HG02642 (cell line): ENCODE data around the gene PANK3.

Source experiments
- ATAC-seq: cut with Tn5 transposase; IDR thresholded peaks from one replicate; pipeline ENCODE4 v1.9.1; 2021; ENCODE audit warnings: mild to moderate bottlenecking; ENCODE audit not compliant: unreplicated experiment, poor library complexity

Gene PANK3

DNA sequence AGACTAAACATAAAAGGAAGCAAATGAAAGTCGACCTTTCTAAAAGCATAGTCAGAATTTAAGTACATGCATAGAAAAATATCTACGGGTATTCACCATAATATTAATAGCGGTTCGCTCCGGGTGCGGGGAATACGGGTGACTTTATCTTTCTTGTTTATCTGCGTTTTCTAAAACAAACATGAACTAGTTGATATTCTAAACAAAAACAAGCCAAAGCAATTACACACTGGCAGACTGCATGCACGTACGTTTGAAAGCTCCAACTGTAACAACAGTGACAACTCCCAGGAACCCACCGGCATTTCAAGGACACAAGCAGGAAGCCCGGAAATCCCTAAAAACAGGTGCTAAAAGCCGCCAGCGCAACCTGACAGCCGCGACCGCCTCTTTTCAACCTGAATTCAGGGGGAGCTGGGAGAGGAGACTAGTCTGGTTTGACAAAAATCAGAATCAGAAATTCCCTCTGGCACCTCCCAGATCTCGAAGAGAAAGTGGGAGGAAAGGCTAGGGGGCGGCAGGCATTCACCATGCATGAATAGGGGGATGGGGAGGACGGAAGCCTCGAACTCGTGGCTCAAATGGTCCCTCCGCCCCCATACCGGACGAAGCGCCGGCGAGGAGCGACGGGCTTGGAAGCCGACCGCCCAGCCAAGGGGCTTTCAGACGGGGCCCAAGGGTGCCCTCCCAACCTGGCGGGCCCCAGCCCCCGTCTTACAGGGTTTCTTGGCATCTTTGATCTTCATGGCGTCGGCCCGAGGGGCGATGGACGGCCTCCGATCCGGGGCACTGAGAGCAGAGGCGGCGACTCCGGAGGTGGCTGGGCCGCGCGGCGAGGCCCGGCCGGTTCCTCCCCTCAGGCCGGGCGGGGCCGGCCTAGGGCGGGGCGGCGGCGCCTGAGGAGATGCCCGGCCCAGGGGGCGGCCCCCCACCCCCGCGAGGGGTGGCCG lies at the start of gene PANK3:
Gene PANK3, minus strand, starts transcription at position 831 of the 950 bp plus-strand sequence. Its CDS starts 85 bp downstream, at position 746.
- ATAC-seq: peak; percentile 71

DNA sequence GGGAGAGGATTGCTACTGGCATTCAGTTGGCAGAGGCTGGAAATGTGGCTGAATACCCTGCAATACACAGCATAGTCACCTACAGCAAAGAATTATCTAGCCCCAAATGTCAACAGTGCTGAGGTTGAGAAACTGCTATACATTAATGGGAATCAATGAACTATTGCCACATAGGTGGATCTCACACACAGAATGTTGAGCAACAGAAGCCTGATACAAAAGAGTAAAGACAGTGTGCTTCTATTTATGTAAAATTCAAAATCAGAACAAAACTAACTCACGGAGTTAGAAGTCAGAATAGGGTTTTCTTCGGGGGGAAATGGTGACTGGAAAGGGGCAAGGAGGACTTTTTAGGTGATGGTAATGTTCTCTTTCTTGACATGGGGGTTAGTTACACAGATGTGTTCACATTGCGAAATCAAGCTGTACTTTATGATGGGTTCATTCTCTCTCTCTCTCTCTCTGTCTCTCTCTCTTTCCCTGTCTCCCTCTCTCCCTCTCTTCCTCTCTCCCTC lies 45.7 kb upstream of the PANK3 start:
- ATAC-seq: no peak

DNA sequence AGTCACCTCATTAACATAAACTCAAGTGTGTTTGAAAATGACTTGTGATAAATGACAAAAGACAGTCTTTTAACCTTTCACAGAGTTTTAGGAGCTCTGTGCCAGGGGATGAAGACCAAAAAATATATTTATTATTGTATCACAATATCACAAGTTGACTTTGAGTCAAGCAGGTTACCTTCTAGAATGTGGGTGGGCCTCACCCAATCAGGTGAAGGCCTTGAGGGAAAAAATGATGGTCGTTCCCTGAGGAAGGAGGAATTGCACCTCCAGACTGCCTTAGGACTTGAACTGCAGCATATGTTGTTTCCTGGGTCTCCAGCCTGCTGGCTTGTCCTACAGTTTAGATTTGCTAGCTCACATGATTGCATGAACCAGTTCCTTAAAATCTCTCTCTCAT lies 41.6 kb upstream of the PANK3 start:
- ATAC-seq: no peak

- ATAC-seq: no peak
Observed at GRCh38 chr5:168614661-168615060, 35.5 kb upstream of the PANK3 start.

DNA sequence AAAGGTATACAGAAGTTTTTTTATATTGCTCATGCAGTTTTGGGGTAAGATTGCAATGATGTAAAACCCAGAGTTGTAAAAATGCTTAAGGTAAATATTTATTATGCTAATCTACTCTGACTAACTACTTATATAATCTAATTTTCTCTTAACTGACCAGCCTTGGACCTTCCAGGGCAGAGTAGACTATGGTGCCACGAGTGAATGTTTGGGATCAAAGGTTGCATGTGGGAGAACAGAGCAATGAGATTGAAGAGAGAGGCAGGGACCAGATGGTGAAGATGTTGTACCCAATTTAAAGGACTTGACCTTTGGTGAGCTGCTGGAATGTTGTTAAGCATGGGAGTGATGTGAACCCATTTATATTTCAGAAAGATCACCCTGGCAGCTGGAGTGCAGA lies 34.8 kb upstream of the PANK3 start:
- ATAC-seq: no peak

- no peak for ATAC-seq
Observed at GRCh38 chr5:168613396-168613795, 34.2 kb upstream of the PANK3 start.

DNA sequence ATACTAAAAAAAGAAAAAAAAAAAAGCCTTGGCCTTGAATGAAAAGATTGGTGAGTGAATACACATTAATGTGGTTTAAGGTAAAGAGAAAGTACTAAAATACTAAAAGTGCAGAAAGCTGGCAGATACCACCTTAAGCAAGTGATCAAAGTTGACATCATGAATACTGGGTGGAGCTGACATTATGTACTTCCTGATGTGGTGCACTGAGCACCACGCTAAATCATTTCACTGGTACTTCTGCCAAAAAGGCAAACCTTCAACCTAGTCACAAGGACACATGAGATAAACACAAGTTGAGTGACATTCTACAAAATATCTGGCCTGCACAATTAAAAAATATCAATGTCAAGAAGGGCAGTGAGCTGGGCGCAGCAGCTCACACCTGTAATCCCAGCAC lies 33.8 kb upstream of the PANK3 start:
- no peak for ATAC-seq

GRCh38 chr5:168612123-168612522 lies 33.0 kb upstream of the PANK3 start:
- no peak for ATAC-seq

DNA sequence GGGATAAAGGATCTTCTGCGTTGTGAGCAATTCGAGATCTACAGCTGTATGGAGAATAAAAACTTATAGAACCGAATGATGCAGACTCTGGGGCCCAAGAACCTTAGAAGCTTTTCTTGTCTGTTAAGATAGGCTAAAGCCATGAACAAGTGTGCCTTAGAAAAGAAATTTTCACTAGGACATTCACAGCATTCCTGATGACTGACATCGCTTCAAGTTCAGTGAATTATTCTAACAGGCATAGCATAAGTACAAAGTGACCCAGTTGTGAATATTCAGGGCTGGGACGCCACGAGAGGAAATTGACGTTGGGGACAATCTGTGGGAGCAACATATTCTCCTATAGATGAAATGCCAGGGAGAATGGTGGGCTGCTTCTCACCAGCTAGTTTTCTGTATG lies 32.0 kb upstream of the PANK3 start:
- ATAC-seq: no peak

GRCh38 chr5:168609806-168610482 lies 30.8 kb upstream of the PANK3 start:
- ATAC-seq: no peak

DNA sequence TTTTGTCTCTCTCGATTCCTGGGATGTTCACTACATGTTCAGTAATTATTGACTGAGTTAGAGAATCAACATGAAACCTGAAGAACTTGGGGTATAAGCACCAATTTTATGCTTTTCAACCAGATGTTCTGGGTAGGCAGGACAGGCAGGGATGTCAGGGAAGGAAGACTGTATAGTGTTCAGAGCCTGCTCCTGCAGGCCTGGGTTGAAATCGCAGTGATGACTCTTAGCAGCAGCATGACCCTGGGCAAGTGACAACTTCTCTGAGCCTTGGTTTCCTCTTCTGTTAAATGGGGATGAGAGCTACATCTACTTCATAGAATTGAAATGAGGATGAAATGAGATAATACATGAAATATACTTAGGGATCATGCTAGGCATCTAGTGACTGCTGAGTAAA lies 29.7 kb upstream of the PANK3 start:
- ATAC-seq: no peak

GRCh38 chr5:168608386-168608785 lies 29.2 kb upstream of the PANK3 start:
- no peak for ATAC-seq

- ATAC-seq: no peak
Observed at GRCh38 chr5:168607946-168608345, 28.8 kb upstream of the PANK3 start.

- no peak for ATAC-seq
Observed at GRCh38 chr5:168606562-168606961, 27.4 kb upstream of the PANK3 start.

- ATAC-seq: no peak
Observed at GRCh38 chr5:168604436-168604835, 25.3 kb upstream of the PANK3 start.

DNA sequence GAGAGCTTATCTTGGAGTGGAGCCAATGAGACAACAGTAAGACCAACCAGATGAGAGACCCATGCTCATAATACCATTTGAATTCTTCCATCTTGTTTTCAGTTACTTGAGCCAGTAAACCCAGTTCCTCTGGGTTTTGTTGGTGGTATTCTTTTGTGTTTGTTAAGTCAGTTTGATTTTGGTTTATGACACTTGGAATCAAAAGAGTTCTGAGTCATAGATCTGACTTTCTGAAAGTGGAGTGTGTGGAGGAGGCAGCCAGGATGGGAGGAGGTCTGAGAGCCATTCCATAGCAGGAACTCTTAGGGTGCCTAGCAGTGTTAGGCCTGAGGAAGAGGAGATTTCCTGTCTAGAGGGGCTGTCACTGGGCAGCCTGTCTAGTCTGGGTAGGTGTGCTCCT lies 24.6 kb upstream of the PANK3 start:
- ATAC-seq: no peak

- no peak for ATAC-seq
Observed at GRCh38 chr5:168602517-168602916, 23.3 kb upstream of the PANK3 start.

DNA sequence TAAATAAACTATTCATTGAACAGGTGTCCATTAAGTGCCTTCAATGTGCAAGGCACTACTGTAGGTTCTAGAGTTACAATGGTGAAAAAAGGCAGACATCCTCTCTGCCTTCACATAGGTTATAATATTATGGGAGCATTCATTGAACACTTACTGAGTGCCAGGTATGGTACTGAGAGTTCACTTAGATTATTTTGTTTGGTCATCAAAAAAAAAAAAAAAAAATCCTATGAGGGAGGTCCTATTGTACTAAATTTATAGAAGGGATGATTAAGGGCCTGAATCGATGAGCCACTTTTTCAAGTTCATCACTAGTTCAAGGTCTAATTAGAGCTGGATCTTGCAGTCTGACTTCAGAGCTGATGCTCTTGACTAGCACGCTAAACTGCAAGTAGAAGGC lies 22.8 kb upstream of the PANK3 start:
- ATAC-seq: no peak

DNA sequence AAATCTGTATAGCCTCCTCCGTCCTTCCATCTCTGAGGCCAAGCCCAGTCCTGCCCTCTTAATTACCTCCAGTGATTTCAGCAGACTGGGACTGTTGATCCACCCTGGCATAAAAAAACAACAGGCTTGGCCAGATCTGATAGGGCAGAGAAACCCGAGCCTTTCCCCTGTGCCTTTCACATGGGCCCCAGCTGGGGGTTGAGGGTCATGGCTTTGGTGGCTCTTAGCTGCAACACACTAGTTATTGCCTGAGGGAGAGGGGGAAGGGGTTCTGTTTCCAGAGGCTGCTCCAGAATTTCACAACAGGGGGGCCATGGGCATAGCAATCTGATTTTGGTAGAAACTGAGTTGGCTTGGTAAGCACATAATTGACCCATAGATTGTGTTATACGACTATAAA lies 21.2 kb upstream of the PANK3 start:
- no peak for ATAC-seq

- no peak for ATAC-seq
Observed at GRCh38 chr5:168599826-168600225, 20.7 kb upstream of the PANK3 start.

- no peak for ATAC-seq
Observed at GRCh38 chr5:168598639-168599038, 19.5 kb upstream of the PANK3 start.
